ENCODE measurements around the gene PAM16.

Gene PAM16

DNA sequence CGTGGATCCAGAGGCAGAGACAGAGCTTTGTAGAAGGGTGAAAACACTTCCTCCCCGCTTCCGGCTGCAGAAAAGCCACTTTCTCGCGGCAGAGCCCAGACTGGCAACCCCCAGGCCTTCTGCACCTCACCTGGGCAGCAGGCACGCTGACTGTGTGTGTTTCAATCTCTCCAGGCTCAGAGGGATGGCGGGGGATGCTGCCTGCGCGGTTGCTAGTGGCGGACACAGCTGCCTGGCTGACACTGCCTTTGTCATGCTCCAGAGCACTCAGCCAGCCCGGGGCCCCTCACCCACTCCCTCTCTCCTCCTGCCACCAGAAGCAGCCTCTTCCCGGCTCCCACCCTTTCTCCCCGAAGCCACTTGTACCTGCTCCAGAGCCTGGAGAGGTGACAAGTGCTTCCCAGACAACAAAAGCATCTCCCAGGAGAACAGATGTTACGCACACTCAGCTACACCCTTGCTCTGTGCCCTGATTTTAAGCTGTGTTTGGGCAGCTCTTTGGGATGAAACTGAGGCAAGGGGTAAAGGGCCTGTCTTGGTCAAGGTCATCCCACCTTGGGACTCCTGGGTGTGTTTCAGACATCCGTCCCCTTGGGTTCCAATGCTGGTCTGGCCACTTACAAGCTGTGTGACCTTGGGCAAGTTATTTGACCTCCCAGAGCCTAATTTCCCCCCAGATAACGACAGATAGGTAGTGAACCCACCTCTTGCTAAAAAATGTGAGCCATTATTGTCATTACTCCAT is 44.5 kb downstream of the PAM16 start:
- no peak for DNase-seq (ENCODE audit: low spot score)

DNA sequence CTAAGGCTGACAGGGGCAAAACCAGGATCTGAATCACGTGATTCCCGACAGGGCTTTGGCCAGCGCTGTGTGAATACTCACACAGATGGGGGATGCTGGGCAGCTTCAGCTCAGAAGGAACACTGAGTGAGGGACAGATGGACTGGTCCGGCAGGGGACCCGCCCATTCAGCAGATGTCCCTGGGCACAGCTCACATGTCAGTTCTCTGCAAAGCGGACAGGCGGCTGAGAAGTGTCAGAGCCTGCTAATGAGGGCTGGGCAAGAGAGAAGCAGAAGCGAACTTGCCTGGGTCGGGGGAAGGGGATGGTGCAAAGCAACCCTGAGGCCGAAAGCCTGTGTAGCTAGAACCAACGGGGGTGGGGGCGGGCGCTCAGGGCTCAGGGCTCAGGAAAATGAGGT is 47.1 kb downstream of the PAM16 start:
- FAIRE-seq, result no peak

More for the DNA sequence above, 44.5 kb downstream of the PAM16 start:
- no peak for FAIRE-seq

DNA sequence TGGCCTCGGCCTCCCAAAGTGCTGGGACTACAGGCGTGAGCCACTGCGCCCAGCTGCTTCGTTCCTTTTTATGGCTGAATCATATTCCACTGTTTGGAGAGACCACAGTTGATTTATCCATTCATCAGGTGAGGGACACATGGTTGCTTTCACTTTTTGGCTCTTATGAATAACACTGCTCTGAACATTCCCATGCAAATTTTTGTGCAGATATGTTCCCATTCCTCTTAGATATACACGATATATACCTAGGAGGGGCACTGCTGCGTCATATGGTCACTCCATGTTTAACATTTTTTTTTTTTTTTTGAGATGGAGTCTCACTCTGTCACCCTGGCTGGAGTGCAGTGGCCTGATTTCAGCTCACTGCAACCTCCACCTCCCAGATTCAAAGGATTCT is 49.2 kb downstream of the PAM16 start:
- FAIRE-seq (no peak), DNase-seq (ENCODE audit: low spot score) (no peak)

More for the DNA sequence above, 47.1 kb downstream of the PAM16 start:
- no peak for DNase-seq (ENCODE audit: low spot score)

DNA sequence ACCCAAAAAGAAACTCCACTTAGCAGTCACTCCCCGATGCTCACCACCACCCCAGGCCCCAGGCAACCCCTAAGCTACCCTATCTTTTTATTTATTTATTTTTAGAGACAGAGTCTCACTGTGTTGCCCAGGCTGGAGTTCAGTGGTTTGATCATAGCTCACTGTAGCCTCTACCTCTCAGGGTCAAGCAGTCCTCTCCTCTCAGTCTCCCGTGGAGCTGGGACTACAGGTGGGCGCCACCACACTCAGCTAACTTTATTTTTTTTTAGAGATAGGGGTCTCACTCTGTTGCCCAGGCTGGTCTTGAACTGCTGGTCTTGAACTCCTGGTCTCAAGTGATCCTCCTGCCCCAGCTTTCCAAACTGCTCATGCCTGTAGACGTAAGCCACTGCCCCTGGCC is 49.9 kb downstream of the PAM16 start:
- DNase-seq (ENCODE audit: low spot score), result no peak
- no peak for FAIRE-seq

DNA sequence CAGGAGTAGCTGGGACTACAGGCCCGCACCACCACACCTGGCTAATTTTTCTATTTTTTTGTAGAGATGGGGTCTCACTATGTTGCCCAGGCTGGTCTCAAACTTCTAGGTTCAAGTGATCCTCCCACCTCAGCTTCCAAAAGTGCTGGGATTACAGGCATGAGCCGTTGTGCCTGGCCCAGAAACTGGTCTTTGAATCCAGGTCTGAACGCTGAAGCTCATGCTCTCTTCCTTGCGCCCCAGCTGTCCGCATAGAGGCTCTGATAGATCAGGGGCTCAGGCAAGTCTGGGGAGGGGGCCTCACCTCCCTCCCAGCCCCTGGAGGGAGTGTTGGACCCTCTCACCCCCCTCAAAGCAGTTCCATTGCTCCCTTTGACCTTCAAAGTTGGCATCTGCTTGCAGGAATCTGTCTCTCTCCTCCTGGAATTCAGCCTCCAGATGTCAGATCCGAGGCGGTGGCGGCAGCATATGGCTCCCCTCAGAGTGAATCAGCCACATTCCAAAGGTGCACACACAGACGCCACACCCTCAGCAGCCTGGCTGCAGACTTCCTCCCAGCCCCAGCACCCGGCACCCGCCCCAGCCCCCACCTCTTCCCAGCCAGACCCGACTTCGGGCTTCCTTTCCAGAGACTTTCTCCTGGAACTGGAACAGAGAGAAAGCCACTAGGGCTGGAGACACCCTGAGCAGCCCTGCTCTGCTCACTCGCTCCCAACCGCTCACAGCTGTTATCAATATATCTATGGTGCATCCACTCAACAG is 52.2 kb downstream of the PAM16 start:
- FAIRE-seq, result peak; percentile 72
- peak; percentile 86 for DNase-seq (ENCODE audit: low spot score)

DNA sequence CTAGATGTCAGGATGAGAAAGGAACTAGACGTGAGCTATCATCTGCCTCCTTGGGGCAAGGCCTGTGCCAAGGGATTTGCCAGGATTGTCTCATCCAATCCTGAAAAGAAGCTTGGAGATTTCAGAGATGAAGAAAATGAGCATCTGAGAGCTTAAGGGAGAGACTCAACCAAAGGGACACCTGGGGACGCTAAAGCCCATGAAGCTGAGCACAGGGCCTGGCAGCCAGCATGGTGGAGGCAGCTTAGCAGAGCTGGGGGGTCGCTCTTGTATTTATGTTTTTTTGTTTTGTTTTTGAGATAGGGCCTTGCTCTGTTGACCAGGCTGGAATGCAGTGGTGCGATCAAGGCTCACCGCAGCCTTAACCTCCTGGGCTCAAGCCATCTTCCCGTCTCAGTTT is 53.6 kb downstream of the PAM16 start:
- FAIRE-seq (no peak), DNase-seq (ENCODE audit: low spot score) (no peak)

DNA sequence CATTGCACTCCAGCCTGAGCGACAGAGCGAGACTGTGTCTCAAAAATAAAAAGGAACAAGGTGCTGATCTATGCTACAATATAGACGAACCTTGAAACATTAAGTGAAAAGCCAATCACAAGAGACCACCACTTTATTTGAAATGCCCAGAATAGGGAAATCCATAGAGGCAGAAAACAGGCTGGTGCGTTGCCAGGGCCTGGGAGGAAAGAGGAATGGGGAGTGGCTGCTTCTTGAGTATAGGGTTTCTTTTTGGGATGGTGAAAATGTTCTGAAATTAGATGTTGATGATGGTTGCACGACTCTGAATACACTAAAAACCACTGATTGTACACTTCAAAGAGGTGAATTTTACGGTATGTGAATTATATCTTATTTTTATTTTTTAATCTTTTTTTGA is 55.5 kb downstream of the PAM16 start:
- FAIRE-seq, result no peak
- no peak for DNase-seq (ENCODE audit: low spot score)

DNA sequence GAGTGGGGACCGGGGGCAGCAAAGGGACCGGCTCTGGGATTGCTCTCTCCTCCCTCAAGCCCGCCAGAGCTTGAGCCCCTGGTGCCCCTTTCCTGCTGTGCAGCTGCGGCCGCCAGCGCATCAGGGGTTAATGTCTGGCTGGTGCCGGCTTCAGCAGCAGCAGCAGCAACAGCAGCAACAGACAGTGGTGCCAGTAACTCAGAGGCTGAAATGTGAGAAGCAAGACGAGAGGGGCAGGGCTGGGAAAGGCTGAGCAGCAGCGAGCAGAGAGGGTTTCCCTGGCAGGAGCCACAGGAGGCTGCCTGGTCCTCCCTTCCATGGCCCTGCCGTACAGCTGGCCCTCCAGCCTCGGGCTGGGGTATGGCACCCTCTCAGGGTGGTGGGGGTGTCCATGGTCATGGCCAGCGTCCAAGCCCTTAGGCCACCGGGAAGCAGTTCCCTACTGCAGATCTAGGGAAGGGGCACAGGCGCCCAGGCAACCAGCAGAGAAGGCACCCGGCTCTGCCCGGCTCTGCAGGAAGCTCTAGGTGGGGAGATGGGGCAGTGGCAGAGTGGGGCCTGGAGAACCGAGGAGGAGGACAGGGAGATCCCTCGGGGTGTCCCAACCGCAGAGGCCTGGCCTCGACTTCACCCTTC is 57.2 kb downstream of the PAM16 start:
- FAIRE-seq (no peak), DNase-seq (ENCODE audit: low spot score) (no peak)

DNA sequence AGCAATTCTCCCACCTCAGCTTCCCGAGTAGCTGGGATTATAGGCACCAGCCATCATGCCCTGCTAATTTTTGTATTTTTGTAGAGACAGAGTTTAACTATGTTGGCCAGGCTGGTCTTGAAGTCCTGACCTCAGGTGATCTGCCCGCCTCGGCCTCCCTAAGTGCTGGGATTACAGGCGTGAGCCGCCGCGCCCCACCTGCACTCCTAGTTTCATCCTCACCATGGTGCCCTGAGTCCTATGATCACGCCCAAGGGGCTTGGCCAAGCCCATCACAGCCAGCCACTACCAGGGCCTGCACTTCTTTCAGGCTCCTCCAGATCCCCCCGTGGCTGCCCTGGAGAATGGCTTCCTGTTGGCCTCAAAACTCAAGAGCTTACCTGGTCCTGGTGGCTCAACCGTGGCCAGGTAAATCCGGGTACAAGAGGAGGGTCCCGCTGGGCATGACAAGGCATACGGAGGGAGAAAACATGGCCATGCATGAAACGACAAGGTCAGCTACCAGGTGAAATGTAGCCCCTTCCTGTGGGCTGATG is 57.9 kb downstream of the PAM16 start:
- DNase-seq (ENCODE audit: low spot score) (no peak), FAIRE-seq (no peak)

DNA sequence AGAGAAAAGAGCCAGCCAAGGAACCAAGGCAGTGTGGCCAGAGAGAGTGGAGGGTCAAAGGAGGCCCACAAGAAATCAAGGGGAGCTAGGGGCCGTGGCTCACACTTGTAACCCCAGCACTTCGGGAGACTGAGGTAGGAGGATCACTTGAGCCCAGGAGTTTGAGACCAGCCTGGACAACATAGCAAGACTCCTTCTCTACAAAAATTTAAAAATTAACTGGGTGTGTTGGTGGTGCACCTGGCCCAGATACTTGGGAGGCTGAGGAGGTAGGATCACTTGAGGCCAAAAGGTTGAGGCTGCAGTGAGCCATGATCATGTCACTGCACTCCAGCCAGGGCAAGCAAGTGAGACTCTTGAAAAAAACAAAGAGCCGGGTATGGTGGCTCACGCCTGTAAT is 59.4 kb downstream of the PAM16 start:
- no peak for FAIRE-seq

More for the DNA sequence above, 59.4 kb downstream of the PAM16 start:
- DNase-seq (ENCODE audit: low spot score), result no peak

Measured in RCC 7860 (cell line).